Endothelial cell of umbilical vein (primary cell): Measurements from ENCODE around the gene PLCXD1.

Source experiments
- CTCF ChIP-seq, 2 donors: IDR thresholded peaks; 1 replicate in 1 of 2; 2 replicates in 1 of 2; pipeline ENCODE4 v1.5.1; 2011; ENCODE audit warnings: low read length in 2 of 2, mild to moderate bottlenecking in 2 of 2, moderate library complexity in 2 of 2, control low read depth in 1 of 2, inconsistent platforms in 1 of 2, low read depth in 1 of 2; ENCODE audit not compliant: insufficient read depth in 1 of 2; ENCODE audit errors: extremely low read depth in 1 of 2
- EZH2 ChIP-seq: IDR thresholded peaks from 2 replicates; pipeline ENCODE4 v1.6.1; 2012; ENCODE audit warnings: borderline replicate concordance, low read depth, mild to moderate bottlenecking, moderate library complexity, low read length, inconsistent platforms; ENCODE audit not compliant: severe bottlenecking
- FOS ChIP-seq: IDR thresholded peaks from 2 replicates; pipeline ENCODE4 v1.6.1; 2011; ENCODE audit warnings: mild to moderate bottlenecking, low read length, moderate library complexity, borderline replicate concordance; ENCODE audit not compliant: insufficient read depth
- GATA2 ChIP-seq: IDR thresholded peaks from 2 replicates; pipeline ENCODE4 v1.7.0; 2011; ENCODE audit warnings: low read depth, mild to moderate bottlenecking, moderate library complexity, mixed read lengths, low read length; ENCODE audit not compliant: insufficient read length, insufficient read depth
- JUN ChIP-seq: IDR thresholded peaks from 2 replicates; pipeline ENCODE4 v1.6.1; 2011; ENCODE audit warnings: borderline replicate concordance, low read depth; ENCODE audit not compliant: insufficient read length, insufficient read depth
- MAX ChIP-seq: IDR thresholded peaks from 2 replicates; pipeline ENCODE4 v1.6.1; 2011; ENCODE audit not compliant: insufficient read depth, insufficient read length
- MYC ChIP-seq: IDR thresholded peaks from one replicate; pipeline ENCODE4 v1.6.1; 2011; ENCODE audit warnings: mild to moderate bottlenecking, low read depth, low read length
- POLR2A ChIP-seq: IDR thresholded peaks from 2 replicates; pipeline ENCODE4 v1.6.1; 2012; ENCODE audit warnings: low read depth, mild to moderate bottlenecking, control low read depth, low read length
- POLR2AphosphoS5 ChIP-seq: IDR thresholded peaks from 2 replicates; pipeline ENCODE4 v1.6.1; 2012; ENCODE audit warnings: low read depth, mild to moderate bottlenecking, control low read depth, low read length, moderate library complexity; ENCODE audit not compliant: insufficient read depth

- TF ChIP-seq CTCF (IDR thresholded peaks at IDR 0.05; ENCODE audit: extremely low read depth in 1 of 2, insufficient read depth in 1 of 2, low read depth in 1 of 2, low read length in 2 of 2): no peak
- TF ChIP-seq POLR2AphosphoS5: no peak
- no peak for TF ChIP-seq POLR2A
- no peak for TF ChIP-seq MAX
- TF ChIP-seq EZH2: no peak
- TF ChIP-seq JUN: no peak
- no peak for TF ChIP-seq GATA2
- no peak for TF ChIP-seq FOS
- TF ChIP-seq MYC: no peak
Measured at GRCh38 chrX:262381-262909, 18.7 kb upstream of the PLCXD1 start.
